ENCODE measurements around the gene RMND5A. TPM values are rescaled to one million over a fixed set of nuclear protein-coding genes. Genes with fewer than 3 reads are reported as not detected.

RMND5A gene
- total RNA-seq, 1 donor from 2014 or later, result 86.4 TPM

- DNase-seq (ENCODE audit: low read depth), result no peak
These were observed 105.7 kb downstream of the RMND5A start for GRCh38 chr2:86825693-86826381.

GRCh38 chr2:86826951-86827350 lies 106.9 kb downstream of the RMND5A start:
- DNase-seq (ENCODE audit: low read depth), result no peak

Other genes starting within 250 kb of the RMND5A start
- 106 and 116 TPM in 2 replicates for gene CHMP3, start 156.8 kb upstream of the RMND5A start, total RNA-seq
- gene RNF103, start 96.4 kb upstream of the RMND5A start, total RNA-seq, result 32.9 and 50.6 TPM in 2 replicates
- gene CD8A, start 70.6 kb downstream of the RMND5A start, total RNA-seq, result not detected in 2 replicates
- gene CD8B, start 141.6 kb downstream of the RMND5A start, total RNA-seq, result not detected in 2 replicates
- 0.21 and 0.24 TPM in 2 replicates for gene RGPD1, start 221.8 kb downstream of the RMND5A start, total RNA-seq